ENCODE results near the gene CARD11. TPM values are rescaled to one million over a fixed set of nuclear protein-coding genes. Genes with fewer than 3 reads are reported as not detected.

CARD11 gene
- total RNA-seq, 3 donors from 2014 or later = 0.80 to 2.9 (median 2.0) TPM

DNA sequence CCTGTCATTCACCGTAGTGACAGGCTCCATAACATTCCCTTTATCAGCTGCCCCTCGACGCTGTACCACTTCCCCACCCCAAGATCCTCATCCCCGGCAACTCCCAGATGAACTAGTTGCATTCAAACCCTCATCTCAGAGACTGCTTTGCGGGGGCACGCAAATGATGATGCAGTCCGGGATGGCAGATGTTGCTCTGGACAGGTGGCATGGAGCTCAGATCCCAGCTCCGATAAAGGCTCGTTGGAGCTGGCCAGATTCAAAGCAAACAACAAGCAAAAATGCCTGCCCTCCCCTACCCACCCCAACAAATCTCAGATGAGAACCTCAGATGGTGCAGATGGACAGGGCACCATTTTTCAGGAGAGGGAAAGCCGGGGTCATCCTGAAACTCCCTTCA is 46.7 kb downstream of the CARD11 start:
- H3K4me3 ChIP-seq = no peak overlapping the region
- H3K27me3 ChIP-seq = no peaks in the 10 kb centered on the region
- peaks cover 0 to 12% of the 10 kb centered on the region in 2 donors for H3K9me3 ChIP-seq
- H3K4me1 ChIP-seq = no peaks in the 10 kb centered on the region
- TF ChIP-seq, protein P1, sequence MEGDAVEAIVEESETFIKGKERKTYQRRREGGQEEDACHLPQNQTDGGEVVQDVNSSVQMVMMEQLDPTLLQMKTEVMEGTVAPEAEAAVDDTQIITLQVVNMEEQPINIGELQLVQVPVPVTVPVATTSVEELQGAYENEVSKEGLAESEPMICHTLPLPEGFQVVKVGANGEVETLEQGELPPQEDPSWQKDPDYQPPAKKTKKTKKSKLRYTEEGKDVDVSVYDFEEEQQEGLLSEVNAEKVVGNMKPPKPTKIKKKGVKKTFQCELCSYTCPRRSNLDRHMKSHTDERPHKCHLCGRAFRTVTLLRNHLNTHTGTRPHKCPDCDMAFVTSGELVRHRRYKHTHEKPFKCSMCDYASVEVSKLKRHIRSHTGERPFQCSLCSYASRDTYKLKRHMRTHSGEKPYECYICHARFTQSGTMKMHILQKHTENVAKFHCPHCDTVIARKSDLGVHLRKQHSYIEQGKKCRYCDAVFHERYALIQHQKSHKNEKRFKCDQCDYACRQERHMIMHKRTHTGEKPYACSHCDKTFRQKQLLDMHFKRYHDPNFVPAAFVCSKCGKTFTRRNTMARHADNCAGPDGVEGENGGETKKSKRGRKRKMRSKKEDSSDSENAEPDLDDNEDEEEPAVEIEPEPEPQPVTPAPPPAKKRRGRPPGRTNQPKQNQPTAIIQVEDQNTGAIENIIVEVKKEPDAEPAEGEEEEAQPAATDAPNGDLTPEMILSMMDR (IDR thresholded peaks at IDR 0.05) = no peak
- no peak for TF ChIP-seq POLR2AphosphoS5 (IDR thresholded peaks at IDR 0.05)
- TF ChIP-seq POLR2A (IDR thresholded peaks at IDR 0.05) = no peak
- intact Hi-C loops (cut with DNase I; ENCODE audit: low total_unique reads) = no loop called here
- H3K27ac ChIP-seq = no peak overlapping the region
- DNase-seq (ENCODE audit: low spot score in 2 of 2) = peak in 1 of 2 donors; percentile 44
- H3K36me3 ChIP-seq = no peaks in the 10 kb centered on the region

DNA sequence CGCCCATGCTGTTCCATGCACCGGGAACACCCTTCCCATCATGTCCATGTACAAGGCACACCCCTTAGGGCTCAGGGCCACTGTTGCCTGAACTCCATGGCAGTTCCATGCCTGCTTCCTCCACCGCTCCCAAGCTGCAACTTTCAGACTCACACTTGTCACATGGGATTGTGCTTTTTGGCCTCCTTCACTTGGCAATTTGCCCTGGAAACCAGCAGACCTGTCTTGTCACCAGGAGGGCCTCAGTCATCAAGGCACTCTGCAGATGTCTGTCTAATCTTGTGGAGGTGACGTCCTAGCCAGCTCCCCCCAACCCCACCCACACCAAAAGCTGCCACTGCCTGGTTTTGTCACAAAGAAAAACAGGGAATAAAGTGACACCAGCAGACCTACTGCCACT is 47.5 kb downstream of the CARD11 start:
- Histone ChIP-seq H3K36me3 (no peaks in the 10 kb centered on the region), H3K27me3 (no peaks in the 10 kb centered on the region), H3K4me1 (no peaks in the 10 kb centered on the region), H3K4me3 (no peak overlapping the region), H3K9me3 (peaks cover 0 to 20% of the 10 kb centered on the region in 2 donors), H3K27ac (no peak overlapping the region)
- DNase-seq (ENCODE audit: low spot score in 2 of 2) = peak in 1 of 2 donors; percentile 46
- intact Hi-C loops (cut with DNase I; ENCODE audit: low total_unique reads) = no loop called here
- TF ChIP-seq POLR2AphosphoS5 (IDR thresholded peaks at IDR 0.05) = no peak
- no peak for TF ChIP-seq POLR2A (IDR thresholded peaks at IDR 0.05)
- TF ChIP-seq, protein P1 (IDR thresholded peaks at IDR 0.05) = no peak

DNA sequence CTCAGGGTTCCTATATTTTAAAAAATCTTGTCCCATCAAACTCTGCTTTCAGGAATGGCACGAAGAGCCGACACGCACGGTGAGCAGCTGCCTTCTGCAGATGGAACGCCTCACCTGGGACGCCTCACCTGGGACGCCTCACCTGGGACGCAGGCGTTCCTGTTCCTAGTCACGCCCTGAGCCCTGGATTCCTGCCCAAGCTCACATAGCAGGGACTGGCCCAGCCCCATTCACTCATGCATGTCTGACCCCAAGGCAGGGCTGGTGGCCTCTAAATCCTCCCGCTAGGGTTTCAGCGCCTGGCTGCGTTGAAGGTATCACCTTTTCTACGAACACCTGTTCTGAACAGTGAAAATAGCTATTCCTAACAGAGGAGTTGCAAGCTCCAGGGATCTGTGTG is 49.8 kb downstream of the CARD11 start:
- no peak for TF ChIP-seq POLR2A (IDR thresholded peaks at IDR 0.05)
- TF ChIP-seq POLR2AphosphoS5 (IDR thresholded peaks at IDR 0.05) = no peak
- TF ChIP-seq, protein P1 (IDR thresholded peaks at IDR 0.05) = no peak
- Histone ChIP-seq H3K9me3 (peaks cover 3 to 25% of the 10 kb centered on the region in 2 donors), H3K27ac (no peak overlapping the region), H3K27me3 (no peaks in the 10 kb centered on the region), H3K36me3 (no peaks in the 10 kb centered on the region), H3K4me1 (no peaks in the 10 kb centered on the region), H3K4me3 (no peak overlapping the region)
- intact Hi-C loops (cut with DNase I; ENCODE audit: low total_unique reads) = no loop called here
- no peak for DNase-seq (ENCODE audit: low spot score in 2 of 2)

DNA sequence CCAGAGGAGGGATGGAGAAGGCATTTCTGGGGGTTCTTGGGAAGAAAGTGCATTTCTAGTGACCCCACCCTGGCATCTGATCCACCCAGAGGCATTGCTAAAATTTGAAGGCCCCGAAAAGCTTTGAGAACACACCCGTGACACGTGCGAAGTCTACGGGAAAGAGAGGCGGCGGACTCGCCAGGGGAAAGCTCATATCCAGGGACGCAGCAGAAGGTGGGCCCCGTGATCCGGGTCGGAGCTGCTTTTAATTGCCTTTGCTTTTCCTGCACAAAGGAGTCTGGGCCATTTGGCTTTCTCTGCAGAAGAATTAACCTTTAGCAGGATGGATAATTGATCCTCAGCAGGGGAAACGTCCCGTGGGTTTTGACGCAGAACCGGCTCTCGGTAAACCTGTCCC is 50.3 kb downstream of the CARD11 start:
- H3K9me3 ChIP-seq = peaks cover 3 to 25% of the 10 kb centered on the region in 2 donors
- H3K36me3 ChIP-seq = no peaks in the 10 kb centered on the region
- H3K27ac ChIP-seq = no peak overlapping the region
- intact Hi-C loops (cut with DNase I; ENCODE audit: low total_unique reads) = no loop called here
- H3K27me3 ChIP-seq = no peaks in the 10 kb centered on the region
- TF ChIP-seq, protein P1 (IDR thresholded peaks at IDR 0.05) = no peak
- no peak overlapping the region for H3K4me3 ChIP-seq
- no peaks in the 10 kb centered on the region for H3K4me1 ChIP-seq
- DNase-seq (ENCODE audit: low spot score in 2 of 2) = no peak

DNA sequence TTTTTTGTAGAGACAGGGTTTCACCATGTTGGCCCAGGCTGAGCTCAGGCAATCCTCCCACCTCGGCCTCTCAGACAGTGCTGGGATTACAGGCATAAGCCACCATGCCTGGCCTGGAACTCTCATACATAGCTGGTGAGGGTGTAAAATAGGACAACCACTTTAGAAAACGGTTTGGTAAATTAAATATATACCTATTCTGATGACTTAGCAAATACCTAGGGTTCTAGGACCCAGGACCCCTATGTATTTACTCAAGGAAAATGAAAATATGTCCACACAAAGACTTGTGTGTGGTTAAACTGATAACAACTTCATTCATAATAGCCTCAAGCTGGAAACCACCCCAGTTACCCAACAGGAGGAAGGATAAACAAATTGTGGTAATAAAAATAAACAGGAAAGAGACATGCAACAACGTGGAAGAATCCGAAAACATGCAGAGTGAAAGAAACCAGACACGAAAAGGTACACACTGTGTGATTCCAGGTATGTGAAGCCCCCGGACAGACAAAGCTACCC is 52.7 kb downstream of the CARD11 start:
- TF ChIP-seq, protein P1 (IDR thresholded peaks at IDR 0.05) = no peak
- no peak for TF ChIP-seq POLR2AphosphoS5 (IDR thresholded peaks at IDR 0.05)
- no peak for TF ChIP-seq POLR2A (IDR thresholded peaks at IDR 0.05)
- H3K27me3 ChIP-seq = no peaks in the 10 kb centered on the region
- H3K4me3 ChIP-seq = no peak overlapping the region
- no peaks in the 10 kb centered on the region for H3K4me1 ChIP-seq
- intact Hi-C loops (cut with DNase I; ENCODE audit: low total_unique reads) = no loop called here
- H3K9me3 ChIP-seq = peaks cover 3 to 25% of the 10 kb centered on the region in 2 donors
- no peak for DNase-seq (ENCODE audit: low spot score in 2 of 2)
- no peak overlapping the region for H3K27ac ChIP-seq
- H3K36me3 ChIP-seq = no peaks in the 10 kb centered on the region
